ENCODE results near the gene SLC26A5.

- TF ChIP-seq, protein P1, sequence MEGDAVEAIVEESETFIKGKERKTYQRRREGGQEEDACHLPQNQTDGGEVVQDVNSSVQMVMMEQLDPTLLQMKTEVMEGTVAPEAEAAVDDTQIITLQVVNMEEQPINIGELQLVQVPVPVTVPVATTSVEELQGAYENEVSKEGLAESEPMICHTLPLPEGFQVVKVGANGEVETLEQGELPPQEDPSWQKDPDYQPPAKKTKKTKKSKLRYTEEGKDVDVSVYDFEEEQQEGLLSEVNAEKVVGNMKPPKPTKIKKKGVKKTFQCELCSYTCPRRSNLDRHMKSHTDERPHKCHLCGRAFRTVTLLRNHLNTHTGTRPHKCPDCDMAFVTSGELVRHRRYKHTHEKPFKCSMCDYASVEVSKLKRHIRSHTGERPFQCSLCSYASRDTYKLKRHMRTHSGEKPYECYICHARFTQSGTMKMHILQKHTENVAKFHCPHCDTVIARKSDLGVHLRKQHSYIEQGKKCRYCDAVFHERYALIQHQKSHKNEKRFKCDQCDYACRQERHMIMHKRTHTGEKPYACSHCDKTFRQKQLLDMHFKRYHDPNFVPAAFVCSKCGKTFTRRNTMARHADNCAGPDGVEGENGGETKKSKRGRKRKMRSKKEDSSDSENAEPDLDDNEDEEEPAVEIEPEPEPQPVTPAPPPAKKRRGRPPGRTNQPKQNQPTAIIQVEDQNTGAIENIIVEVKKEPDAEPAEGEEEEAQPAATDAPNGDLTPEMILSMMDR (IDR thresholded peaks at IDR 0.05 in 8 of 11, conservative IDR thresholded peaks at IDR 0.05 in 3 of 11) = no peak
- TF ChIP-seq POLR2AphosphoS5 (IDR thresholded peaks at IDR 0.05) (no peak), POLR2A (IDR thresholded peaks at IDR 0.05) (no peak)
Measured at GRCh38 chr7:103348452-103348851, 97.6 kb downstream of the SLC26A5 start.

Data from spleen (tissue), 7 donors.